Measurements from ENCODE around the gene FAM185A.

DNA sequence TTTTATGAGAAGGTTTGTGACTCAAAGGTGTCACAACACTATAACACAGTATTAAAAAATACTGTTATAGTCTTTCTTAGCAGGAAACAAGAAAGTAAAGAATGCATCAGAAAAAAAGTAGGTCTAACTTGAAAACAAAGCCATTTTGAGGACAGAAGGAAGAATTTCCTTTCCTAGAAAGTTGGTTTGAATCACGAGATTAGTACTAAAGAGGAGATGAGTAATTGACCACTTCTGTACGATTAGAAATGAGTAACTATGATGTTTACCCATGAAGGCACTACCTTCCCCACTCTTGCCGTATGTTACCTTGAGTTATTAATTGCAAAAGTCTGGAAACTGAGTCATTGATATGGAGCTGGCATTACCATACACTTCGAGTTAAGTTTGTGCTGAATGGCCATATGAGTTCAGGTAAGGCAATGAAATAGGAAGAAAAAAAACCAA lies 65.2 kb downstream of the FAM185A start:
- TF ChIP-seq CTCF (IDR thresholded peaks at IDR 0.05) (no peak), POLR2A (IDR thresholded peaks at IDR 0.05) (no peak)
